Measurements from ENCODE around the gene C10orf71. TPM values are rescaled to one million over a fixed set of nuclear protein-coding genes. Genes with fewer than 3 reads are reported as not detected.

Gene C10orf71
- total and polyA plus RNA-seq, 2 donors (not counting 1 experiment from before 2014, with no cell fraction given), result not detected

- Histone ChIP-seq H3K27ac (ENCODE audit: low read length in 2 of 2) (no peak overlapping the region), H2AFZ (ENCODE audit: insufficient read depth, low read depth, low read length, poor library complexity, severe bottlenecking) (no peak overlapping the region), H3K9ac (ENCODE audit: low read length) (no peak overlapping the region), H3K4me1 (ENCODE audit: control insufficient read depth in 2 of 2, insufficient read depth in 2 of 2, low read length in 2 of 2) (no peaks in the 10 kb centered on the region), H3K36me3 (replicated peaks in 1 of 2; ENCODE audit: control extremely low read depth in 1 of 2, control insufficient read depth in 1 of 2, extremely low read depth in 1 of 2, insufficient read depth in 2 of 2, low read length in 1 of 2) (no peaks in the 10 kb centered on the region), H3K9me3 (ENCODE audit: control extremely low read depth in 1 of 3, control insufficient read depth in 2 of 3, insufficient read depth in 1 of 3, low read length in 2 of 3) (no peaks in the 10 kb centered on the region), H3K4me3 (ENCODE audit: control extremely low read depth in 1 of 5, extremely low read depth in 1 of 5, insufficient read depth in 1 of 5, low read depth in 2 of 5, low read length in 4 of 5) (no peak overlapping the region), H3K27me3 (replicated peaks in 1 of 4; ENCODE audit: control extremely low read depth in 1 of 4, control insufficient read depth in 3 of 4, insufficient read depth in 4 of 4, low read length in 3 of 4) (peaks cover 0 to 6% (median 1%) of the 10 kb centered on the region in 4 experiments), H4K20me1 (ENCODE audit: control insufficient read depth, insufficient read depth, low read length, poor library complexity, severe bottlenecking) (no peaks in the 10 kb centered on the region), H3K79me2 (ENCODE audit: control insufficient read depth, insufficient read depth, low read length) (no peaks in the 10 kb centered on the region), H3K4me2 (replicated peaks; ENCODE audit: low read depth, low read length, poor library complexity, severe bottlenecking) (no peak overlapping the region)
- intact Hi-C loops (cut with micrococcal nuclease), result no loop called here
- peaks cover 15% of the 10 kb centered on the region for H3K27me3 Mint-ChIP-seq
- DNase-seq, result no peak
- WGBS (ENCODE audit: insufficient coverage), result 83% methylated on average over 13 of the region's 13 CpGs
- ChIA-PET CTCF (interaction anchor here (0.7 kb wide), 1 partner anchor 64 kb away, joined by 3 read pairs; no protein-coding TSS in a partner anchor), POLR2A (no interaction called here)
- H3K4me1 Mint-ChIP-seq, result no peaks in the 10 kb centered on the region
- H3K4me3 Mint-ChIP-seq, result no peak overlapping the region
- no peak for ATAC-seq (ENCODE audit: low read depth)
- no peak overlapping the region for H3K27ac Mint-ChIP-seq
- TF ChIP-seq EZH2 (IDR thresholded peaks at IDR 0.05; ENCODE audit: borderline replicate concordance, insufficient read depth, low read depth, low read length, poor library complexity, severe bottlenecking) (no peak), CTCF (IDR thresholded peaks at IDR 0.05) (no peak)
- H3K9me3 Mint-ChIP-seq (ENCODE audit: insufficient read depth), result no peaks in the 10 kb centered on the region
Observed at GRCh38 chr10:49281461-49281860, 17.5 kb upstream of the C10orf71 start.

GRCh38 chr10:49282306-49282705 lies 16.7 kb upstream of the C10orf71 start:
- H3K4me1 ChIP-seq (ENCODE audit: control insufficient read depth in 2 of 2, insufficient read depth in 2 of 2, low read length in 2 of 2), result no peaks in the 10 kb centered on the region
- WGBS (ENCODE audit: insufficient coverage), result 95% methylated on average over 3 of the region's 3 CpGs
- POLR2A ChIA-PET, result no interaction called here

More at GRCh38 chr10:49282306-49282705, 16.7 kb upstream of the C10orf71 start:
- Histone ChIP-seq H3K27me3 (replicated peaks in 1 of 4; ENCODE audit: control extremely low read depth in 1 of 4, control insufficient read depth in 3 of 4, insufficient read depth in 4 of 4, low read length in 3 of 4) (peaks cover 0 to 6% (median 1%) of the 10 kb centered on the region in 4 experiments), H3K9me3 (ENCODE audit: control extremely low read depth in 1 of 3, control insufficient read depth in 2 of 3, insufficient read depth in 1 of 3, low read length in 2 of 3) (no peaks in the 10 kb centered on the region), H3K4me3 (ENCODE audit: control extremely low read depth in 1 of 5, extremely low read depth in 1 of 5, insufficient read depth in 1 of 5, low read depth in 2 of 5, low read length in 4 of 5) (no peak overlapping the region), H3K4me2 (replicated peaks; ENCODE audit: low read depth, low read length, poor library complexity, severe bottlenecking) (no peak overlapping the region), H3K36me3 (replicated peaks in 1 of 2; ENCODE audit: control extremely low read depth in 1 of 2, control insufficient read depth in 1 of 2, extremely low read depth in 1 of 2, insufficient read depth in 2 of 2, low read length in 1 of 2) (no peaks in the 10 kb centered on the region), H4K20me1 (ENCODE audit: control insufficient read depth, insufficient read depth, low read length, poor library complexity, severe bottlenecking) (no peaks in the 10 kb centered on the region), H3K27ac (ENCODE audit: low read length in 2 of 2) (no peak overlapping the region), H3K9ac (ENCODE audit: low read length) (no peak overlapping the region), H2AFZ (ENCODE audit: insufficient read depth, low read depth, low read length, poor library complexity, severe bottlenecking) (no peak overlapping the region), H3K79me2 (ENCODE audit: control insufficient read depth, insufficient read depth, low read length) (no peaks in the 10 kb centered on the region)
- intact Hi-C loops (cut with micrococcal nuclease), result no loop called here
- Mint-ChIP-seq H3K9me3 (ENCODE audit: insufficient read depth) (no peaks in the 10 kb centered on the region), H3K27ac (no peak overlapping the region), H3K4me3 (no peak overlapping the region), H3K4me1 (no peaks in the 10 kb centered on the region), H3K27me3 (peaks cover 15% of the 10 kb centered on the region)
- TF ChIP-seq CTCF (IDR thresholded peaks at IDR 0.05) (no peak), EZH2 (IDR thresholded peaks at IDR 0.05; ENCODE audit: borderline replicate concordance, insufficient read depth, low read depth, low read length, poor library complexity, severe bottlenecking) (no peak)
- CTCF ChIA-PET, result no interaction called here
- no peak for ATAC-seq (ENCODE audit: low read depth)
- DNase-seq, result no peak
